ENCODE data around the gene SRSF10.

DNA sequence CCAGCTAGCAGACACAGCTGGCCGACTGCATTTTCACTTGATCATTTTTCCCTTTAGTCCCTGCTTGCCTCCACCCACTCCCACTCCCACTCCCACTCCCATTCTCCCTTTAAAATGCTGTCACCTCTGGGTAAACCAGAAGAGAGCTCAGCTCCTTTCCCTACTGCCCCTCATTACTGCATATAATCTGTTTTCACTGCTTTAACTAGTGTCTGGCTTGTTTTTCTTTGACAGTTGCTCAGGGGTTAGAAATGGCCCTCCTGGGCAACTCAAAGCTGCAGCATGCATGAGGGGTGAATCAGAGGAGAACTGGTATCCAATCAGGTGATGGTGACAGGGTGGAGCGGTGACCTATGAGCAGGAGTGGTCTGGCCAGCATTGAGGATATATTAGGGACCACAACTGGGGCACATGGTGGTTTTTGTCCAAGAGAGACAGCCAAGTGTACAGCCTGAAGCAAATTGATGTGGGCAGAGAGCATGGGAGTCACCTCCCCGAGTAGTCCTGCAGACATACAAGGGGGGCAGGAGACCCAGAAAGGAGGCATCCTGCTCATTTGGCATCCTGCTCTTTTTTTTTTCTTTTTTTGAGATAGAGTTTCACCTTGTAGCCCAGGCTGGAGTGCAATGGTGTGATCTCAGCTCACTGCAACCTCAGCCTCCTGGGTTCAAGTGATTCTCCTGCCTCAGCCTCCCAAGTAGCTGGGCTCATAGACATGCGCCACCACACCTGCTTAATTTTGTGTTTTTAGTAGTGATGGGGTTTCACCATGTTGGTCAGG is 42.6 kb upstream of the SRSF10 start:
- TF ChIP-seq, protein P1, sequence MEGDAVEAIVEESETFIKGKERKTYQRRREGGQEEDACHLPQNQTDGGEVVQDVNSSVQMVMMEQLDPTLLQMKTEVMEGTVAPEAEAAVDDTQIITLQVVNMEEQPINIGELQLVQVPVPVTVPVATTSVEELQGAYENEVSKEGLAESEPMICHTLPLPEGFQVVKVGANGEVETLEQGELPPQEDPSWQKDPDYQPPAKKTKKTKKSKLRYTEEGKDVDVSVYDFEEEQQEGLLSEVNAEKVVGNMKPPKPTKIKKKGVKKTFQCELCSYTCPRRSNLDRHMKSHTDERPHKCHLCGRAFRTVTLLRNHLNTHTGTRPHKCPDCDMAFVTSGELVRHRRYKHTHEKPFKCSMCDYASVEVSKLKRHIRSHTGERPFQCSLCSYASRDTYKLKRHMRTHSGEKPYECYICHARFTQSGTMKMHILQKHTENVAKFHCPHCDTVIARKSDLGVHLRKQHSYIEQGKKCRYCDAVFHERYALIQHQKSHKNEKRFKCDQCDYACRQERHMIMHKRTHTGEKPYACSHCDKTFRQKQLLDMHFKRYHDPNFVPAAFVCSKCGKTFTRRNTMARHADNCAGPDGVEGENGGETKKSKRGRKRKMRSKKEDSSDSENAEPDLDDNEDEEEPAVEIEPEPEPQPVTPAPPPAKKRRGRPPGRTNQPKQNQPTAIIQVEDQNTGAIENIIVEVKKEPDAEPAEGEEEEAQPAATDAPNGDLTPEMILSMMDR (IDR thresholded peaks at IDR 0.05; ENCODE audit: low read depth, low read length): no peak
- no peak for TF ChIP-seq EZH2phosphoT487 (IDR thresholded peaks at IDR 0.05; ENCODE audit: low read depth)
